GM12865 (cell line): ENCODE data around the gene HOXA13.

Experiments
- DNase-seq: peaks from one replicate; pipeline ENCODE4 v3.0.0; 2010; ENCODE audit warnings: low read depth
- H3K4me3 ChIP-seq: 2 replicates; pipeline ENCODE4 v1.5.1; 2011; ENCODE audit warnings: mild to moderate bottlenecking, low read depth, low read length, control low read depth
- CTCF ChIP-seq: IDR thresholded peaks from 2 replicates; pipeline ENCODE4 v1.5.1; 2011; ENCODE audit warnings: low read length, control low read depth, low read depth, inconsistent platforms; ENCODE audit not compliant: insufficient read depth; ENCODE audit errors: missing control alignments

The HOXA13 gene

GRCh38 chr7:27217951-27218350 is 18.1 kb upstream of the HOXA13 start:
- no peak for DNase-seq
- no peak overlapping the region for H3K4me3 ChIP-seq
- no peak for TF ChIP-seq CTCF

- DNase-seq, result no peak
- TF ChIP-seq CTCF, result no peak
Observed at GRCh38 chr7:27215356-27215755, 15.5 kb upstream of the HOXA13 start.

GRCh38 chr7:27214239-27214950 is 14.5 kb upstream of the HOXA13 start:
- H3K4me3 ChIP-seq, result no peak overlapping the region
- DNase-seq, result no peak
- TF ChIP-seq CTCF, result no peak

More at GRCh38 chr7:27215356-27215755, 15.5 kb upstream of the HOXA13 start:
- H3K4me3 ChIP-seq, result no peak overlapping the region

- no peak for TF ChIP-seq CTCF
- no peak for DNase-seq
- H3K4me3 ChIP-seq, result no peak overlapping the region
Observed at GRCh38 chr7:27213433-27214238, 13.7 kb upstream of the HOXA13 start.

GRCh38 chr7:27212497-27213432 is 12.9 kb upstream of the HOXA13 start:
- H3K4me3 ChIP-seq, result no peak overlapping the region

GRCh38 chr7:27211764-27212204 is 11.9 kb upstream of the HOXA13 start:
- no peak for TF ChIP-seq CTCF
- no peak overlapping the region for H3K4me3 ChIP-seq
- no peak for DNase-seq

More at GRCh38 chr7:27212497-27213432, 12.9 kb upstream of the HOXA13 start:
- DNase-seq, result no peak
- no peak for TF ChIP-seq CTCF
